NCI-H2171 (cell line): ENCODE measurements around the gene AADACL2.
"Not testable (repeated sequence)": the region's sequence is repeated elsewhere in the genome, so short reads cannot be mapped to it uniquely, and the experiment has no call there.

Experiments
- DNase-seq: peaks from one replicate; lab custom pipeline; 2025; lab: John Stamatoyannopoulos, UW

The AADACL2 gene

GRCh38 chr3:151733613-151734012 lies at the start of gene AADACL2:
Gene AADACL2 (plus strand): TSS chr3:151733927. CDS start chr3:151734036, 109 bp downstream.
- no peak for DNase-seq

- DNase-seq: no peak
Measured at GRCh38 chr3:151684094-151684493, 49.6 kb upstream of the AADACL2 start.

GRCh38 chr3:151686257-151686656 lies 47.5 kb upstream of the AADACL2 start:
- DNase-seq: no peak

GRCh38 chr3:151687076-151687475 lies 46.7 kb upstream of the AADACL2 start:
- DNase-seq: no peak

GRCh38 chr3:151688571-151688970 lies 45.2 kb upstream of the AADACL2 start:
- no peak for DNase-seq

GRCh38 chr3:151690645-151691044 lies 43.1 kb upstream of the AADACL2 start:
- DNase-seq: no peak

- DNase-seq: no peak
Measured at GRCh38 chr3:151697496-151697895, 36.2 kb upstream of the AADACL2 start.

- no peak for DNase-seq
Measured at GRCh38 chr3:151707216-151707615, 26.5 kb upstream of the AADACL2 start.

- DNase-seq: no peak
Measured at GRCh38 chr3:151708868-151709267, 24.9 kb upstream of the AADACL2 start.

- no peak for DNase-seq
Measured at GRCh38 chr3:151709847-151710246, 23.9 kb upstream of the AADACL2 start.

GRCh38 chr3:151721294-151721693 lies 12.4 kb upstream of the AADACL2 start:
- DNase-seq: no peak

- DNase-seq: no peak
Measured at GRCh38 chr3:151722856-151723255, 10.9 kb upstream of the AADACL2 start.

GRCh38 chr3:151724576-151725562 lies 8.9 kb upstream of the AADACL2 start:
- DNase-seq: no peak

- no peak for DNase-seq
Measured at GRCh38 chr3:151726016-151726415, 7.7 kb upstream of the AADACL2 start.

- no peak for DNase-seq
Measured at GRCh38 chr3:151732861-151733260, 866 bp upstream of the AADACL2 start.

- no peak for DNase-seq
Measured at GRCh38 chr3:151740581-151740980, 6.9 kb downstream of the AADACL2 start.

GRCh38 chr3:151743855-151744254 lies 10.1 kb downstream of the AADACL2 start:
- no peak for DNase-seq

GRCh38 chr3:151750181-151750580 lies 16.5 kb downstream of the AADACL2 start:
- DNase-seq: no peak

GRCh38 chr3:151750678-151751077 lies 17.0 kb downstream of the AADACL2 start:
- no peak for DNase-seq

GRCh38 chr3:151751161-151751560 lies 17.4 kb downstream of the AADACL2 start:
- DNase-seq: no peak

GRCh38 chr3:151753846-151754245 lies 20.1 kb downstream of the AADACL2 start:
- no peak for DNase-seq

GRCh38 chr3:151761581-151761980 lies 27.9 kb downstream of the AADACL2 start:
- no peak for DNase-seq

GRCh38 chr3:151764699-151765098 lies 31.0 kb downstream of the AADACL2 start:
- not testable (repeated sequence) for DNase-seq

GRCh38 chr3:151765685-151766084 lies 32.0 kb downstream of the AADACL2 start:
- no peak for DNase-seq
